HepG2 (cell line): ENCODE data around the gene NSD1.

Experiments used
- SMARCE1 ChIP-seq: fragments of 450-650 bp; IDR thresholded peaks from 2 replicates; pipeline ENCODE4 v1.6.1; 2017; ENCODE audit warnings: borderline replicate concordance
- ZNF317 ChIP-seq: sonication (generic); formaldehyde crosslinking; IDR thresholded peaks from 2 replicates; pipeline ENCODE4 v1.5.0; 2020; ENCODE audit warnings: mild to moderate bottlenecking, missing genetic modification reagents
- TF ChIP-seq, protein P1 (sequence below): sonication (generic); formaldehyde crosslinking; IDR thresholded peaks from 2 replicates; pipeline ENCODE4 v1.4.0; 2020; ENCODE audit warnings: missing genetic modification reagents
- TF ChIP-seq, protein P2 (sequence below): sonication (generic); formaldehyde crosslinking; IDR thresholded peaks from 2 replicates; pipeline ENCODE4 v1.5.0; 2020; ENCODE audit warnings: mild to moderate bottlenecking, missing genetic modification reagents, moderate library complexity

DNA sequence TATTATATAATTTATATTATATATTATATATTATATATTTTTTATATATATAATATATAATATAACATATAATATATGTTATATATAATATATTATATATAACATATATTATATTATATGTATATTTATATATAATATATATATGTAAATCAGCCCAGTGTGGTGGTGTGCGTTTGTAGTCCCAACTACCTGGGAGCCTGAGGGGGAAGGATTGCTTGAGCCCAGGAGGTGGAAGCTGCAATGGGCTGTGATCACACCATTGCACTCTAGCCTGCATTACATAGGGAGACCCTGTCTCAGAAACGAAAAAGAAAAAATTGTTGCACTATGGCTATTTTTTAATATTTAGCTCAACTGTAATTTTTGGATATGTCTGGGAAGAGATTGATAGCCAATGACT is 52.4 kb downstream of the NSD1 start:
- TF ChIP-seq, protein P1, sequence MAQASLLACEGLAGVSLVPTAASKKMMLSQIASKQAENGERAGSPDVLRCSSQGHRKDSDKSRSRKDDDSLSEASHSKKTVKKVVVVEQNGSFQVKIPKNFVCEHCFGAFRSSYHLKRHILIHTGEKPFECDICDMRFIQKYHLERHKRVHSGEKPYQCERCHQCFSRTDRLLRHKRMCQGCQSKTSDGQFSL (CRISPR knock-in tag): no peak
- TF ChIP-seq ZNF317 (CRISPR knock-in tag) (no peak), SMARCE1 (no peak)
- TF ChIP-seq, protein P2, sequence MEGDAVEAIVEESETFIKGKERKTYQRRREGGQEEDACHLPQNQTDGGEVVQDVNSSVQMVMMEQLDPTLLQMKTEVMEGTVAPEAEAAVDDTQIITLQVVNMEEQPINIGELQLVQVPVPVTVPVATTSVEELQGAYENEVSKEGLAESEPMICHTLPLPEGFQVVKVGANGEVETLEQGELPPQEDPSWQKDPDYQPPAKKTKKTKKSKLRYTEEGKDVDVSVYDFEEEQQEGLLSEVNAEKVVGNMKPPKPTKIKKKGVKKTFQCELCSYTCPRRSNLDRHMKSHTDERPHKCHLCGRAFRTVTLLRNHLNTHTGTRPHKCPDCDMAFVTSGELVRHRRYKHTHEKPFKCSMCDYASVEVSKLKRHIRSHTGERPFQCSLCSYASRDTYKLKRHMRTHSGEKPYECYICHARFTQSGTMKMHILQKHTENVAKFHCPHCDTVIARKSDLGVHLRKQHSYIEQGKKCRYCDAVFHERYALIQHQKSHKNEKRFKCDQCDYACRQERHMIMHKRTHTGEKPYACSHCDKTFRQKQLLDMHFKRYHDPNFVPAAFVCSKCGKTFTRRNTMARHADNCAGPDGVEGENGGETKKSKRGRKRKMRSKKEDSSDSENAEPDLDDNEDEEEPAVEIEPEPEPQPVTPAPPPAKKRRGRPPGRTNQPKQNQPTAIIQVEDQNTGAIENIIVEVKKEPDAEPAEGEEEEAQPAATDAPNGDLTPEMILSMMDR (CRISPR knock-in tag): no peak
